Breast epithelium (tissue), 3 donors: Measurements from ENCODE around the gene C6orf15.

Experiments used
- POLR2A ChIP-seq: fragments of 450-650 bp; IDR thresholded peaks from one replicate; pipeline ENCODE4 v1.6.1; 2016; ENCODE audit warnings: antibody characterized with exemption, mild to moderate bottlenecking, moderate library complexity
- POLR2AphosphoS5 ChIP-seq, 3 donors: sonication (generic); formaldehyde crosslinking; IDR thresholded peaks; one replicate each; pipeline ENCODE4 v1.6.1; 2017; ENCODE audit warnings: antibody characterized with exemption in 3 of 3
- TF ChIP-seq, protein P1 (sequence below), 3 donors: fragments of 450-650 bp; IDR thresholded peaks; one replicate each; pipeline ENCODE4 v1.5.1; 2016 to 2017; ENCODE audit warnings: antibody characterized with exemption in 3 of 3, mild to moderate bottlenecking in 3 of 3, moderate library complexity in 3 of 3

- TF ChIP-seq POLR2A (no peak), POLR2AphosphoS5 (IDR thresholded peaks at IDR 0.05) (no peak)
- TF ChIP-seq, protein P1, sequence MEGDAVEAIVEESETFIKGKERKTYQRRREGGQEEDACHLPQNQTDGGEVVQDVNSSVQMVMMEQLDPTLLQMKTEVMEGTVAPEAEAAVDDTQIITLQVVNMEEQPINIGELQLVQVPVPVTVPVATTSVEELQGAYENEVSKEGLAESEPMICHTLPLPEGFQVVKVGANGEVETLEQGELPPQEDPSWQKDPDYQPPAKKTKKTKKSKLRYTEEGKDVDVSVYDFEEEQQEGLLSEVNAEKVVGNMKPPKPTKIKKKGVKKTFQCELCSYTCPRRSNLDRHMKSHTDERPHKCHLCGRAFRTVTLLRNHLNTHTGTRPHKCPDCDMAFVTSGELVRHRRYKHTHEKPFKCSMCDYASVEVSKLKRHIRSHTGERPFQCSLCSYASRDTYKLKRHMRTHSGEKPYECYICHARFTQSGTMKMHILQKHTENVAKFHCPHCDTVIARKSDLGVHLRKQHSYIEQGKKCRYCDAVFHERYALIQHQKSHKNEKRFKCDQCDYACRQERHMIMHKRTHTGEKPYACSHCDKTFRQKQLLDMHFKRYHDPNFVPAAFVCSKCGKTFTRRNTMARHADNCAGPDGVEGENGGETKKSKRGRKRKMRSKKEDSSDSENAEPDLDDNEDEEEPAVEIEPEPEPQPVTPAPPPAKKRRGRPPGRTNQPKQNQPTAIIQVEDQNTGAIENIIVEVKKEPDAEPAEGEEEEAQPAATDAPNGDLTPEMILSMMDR (IDR thresholded peaks at IDR 0.05), result no peak
Measured at GRCh38 chr6:31111712-31112111, 663 bp downstream of the C6orf15 start.
